Endothelial cell of umbilical vein (primary cell): ENCODE results near the gene LSM14B. TPM values are rescaled to one million over a fixed set of nuclear protein-coding genes. Genes with fewer than 3 reads are reported as not detected.

Experiments
- BruUV-seq: library from RNA; stranded (reverse); fragments of 400-500 nt; replicated peaks from 2 replicates; lab custom pipeline; 2021; lab: Mats Ljungman, UMichigan
- CTCF ChIA-PET: fragments of 300-600, 350-600 bp; sonication (Branson Sonifier 250); formaldehyde crosslinking; loops from one replicate; lab custom pipeline; 2021; ENCODE audit warnings: antibody characterized with exemption, inconsistent platforms; lab: Charles Lee
- POLR2A ChIA-PET: fragments of 300-600, 350-600 bp; sonication (Branson Sonifier 250); formaldehyde crosslinking; loops from one replicate; lab custom pipeline; 2021; ENCODE audit warnings: antibody characterized with exemption, inconsistent platforms; lab: Charles Lee
- DNase-seq: peaks from one replicate; pipeline ENCODE4 v3.0.0-alpha.2; 2011; ENCODE audit warnings: low read depth, low spot score
- FAIRE-seq: peaks from 2 replicates; lab custom pipeline; 2011; peaks lifted over from hg19 to GRCh38; lab: Jason Lieb, UNC
- H2AFZ ChIP-seq: 2 replicates; pipeline ENCODE4 v1.6.0; 2012; ENCODE audit warnings: low read depth, low read length, control low read depth, inconsistent platforms
- H3K27ac ChIP-seq: 2 replicates; pipeline ENCODE4 v1.5.1; 2011; ENCODE audit warnings: low read depth, mild to moderate bottlenecking, control low read depth, low read length, moderate library complexity; ENCODE audit not compliant: insufficient read depth
- H3K27me3 ChIP-seq, 2 experiments: 2 replicates each; pipeline versions ENCODE4 v1.6.0 to v1.6.1; 2011; ENCODE audit warnings: low read length in 2 of 2, mixed read lengths in 1 of 2; ENCODE audit not compliant: control insufficient read depth in 2 of 2, insufficient read depth in 2 of 2
- H3K36me3 ChIP-seq, 2 experiments: 2 replicates in 1 of 2; 3 replicates in 1 of 2; pipeline ENCODE4 v1.5.1; 2011; ENCODE audit warnings: low read length in 2 of 2, mild to moderate bottlenecking in 1 of 2, moderate library complexity in 1 of 2; ENCODE audit not compliant: control insufficient read depth in 2 of 2, insufficient read depth in 2 of 2; ENCODE audit errors: extremely low read depth in 1 of 2
- H3K4me1 ChIP-seq: 3 replicates; pipeline ENCODE4 v1.5.1; 2011; ENCODE audit warnings: mild to moderate bottlenecking, low read length; ENCODE audit not compliant: control insufficient read depth, insufficient read depth; ENCODE audit errors: extremely low read depth
- H3K4me2 ChIP-seq: 2 replicates; pipeline ENCODE4 v1.6.1; 2011; ENCODE audit warnings: low read length, control low read depth, mixed read lengths; ENCODE audit not compliant: insufficient read depth
- H3K4me3 ChIP-seq, 3 experiments: fragments of 200-600 bp in 1 of 3; sonication (generic), shearing (Covaris generic) in 1 of 3; replicated peaks in 1 of 3; 2 replicates each; pipeline ENCODE4 v1.5.1; 2011 to 2016; ENCODE audit warnings: control low read depth in 3 of 3, low read length in 3 of 3, mild to moderate bottlenecking in 2 of 3, inconsistent platforms in 1 of 3, low read depth in 1 of 3, moderate library complexity in 1 of 3; ENCODE audit not compliant: insufficient read depth in 1 of 3
- H3K79me2 ChIP-seq: 2 replicates; pipeline ENCODE4 v1.6.0; 2012; ENCODE audit warnings: low read length, inconsistent platforms; ENCODE audit not compliant: control insufficient read depth, insufficient read depth
- H3K9ac ChIP-seq: replicated peaks from 2 replicates; pipeline ENCODE3; 2011; ENCODE audit warnings: low read length, control low read depth; ENCODE audit not compliant: insufficient read depth; ENCODE audit errors: extremely low read depth
- H3K9me1 ChIP-seq: replicated peaks from 3 replicates; pipeline ENCODE4 v1.6.0; 2011; ENCODE audit warnings: mild to moderate bottlenecking, low read length; ENCODE audit not compliant: control insufficient read depth, insufficient read depth; ENCODE audit errors: extremely low read depth
- H3K9me3 ChIP-seq: replicated peaks from 2 replicates; pipeline ENCODE4 v1.5.1; 2012; ENCODE audit warnings: low read length, inconsistent platforms; ENCODE audit not compliant: control insufficient read depth, insufficient read depth
- H4K20me1 ChIP-seq: replicated peaks from 2 replicates; pipeline ENCODE3; 2011; ENCODE audit warnings: mild to moderate bottlenecking, low read length; ENCODE audit not compliant: control insufficient read depth, insufficient read depth; ENCODE audit errors: extremely low read depth
- CTCF ChIP-seq, 2 donors: IDR thresholded peaks; 1 replicate in 1 of 2; 2 replicates in 1 of 2; pipeline ENCODE4 v1.5.1; 2011; ENCODE audit warnings: low read length in 2 of 2, mild to moderate bottlenecking in 2 of 2, moderate library complexity in 2 of 2, control low read depth in 1 of 2, inconsistent platforms in 1 of 2, low read depth in 1 of 2; ENCODE audit not compliant: insufficient read depth in 1 of 2; ENCODE audit errors: extremely low read depth in 1 of 2
- EZH2 ChIP-seq: IDR thresholded peaks from 2 replicates; pipeline ENCODE4 v1.6.1; 2012; ENCODE audit warnings: borderline replicate concordance, low read depth, mild to moderate bottlenecking, moderate library complexity, low read length, inconsistent platforms; ENCODE audit not compliant: severe bottlenecking
- FOS ChIP-seq: IDR thresholded peaks from 2 replicates; pipeline ENCODE4 v1.6.1; 2011; ENCODE audit warnings: mild to moderate bottlenecking, low read length, moderate library complexity, borderline replicate concordance; ENCODE audit not compliant: insufficient read depth
- JUN ChIP-seq: IDR thresholded peaks from 2 replicates; pipeline ENCODE4 v1.6.1; 2011; ENCODE audit warnings: borderline replicate concordance, low read depth; ENCODE audit not compliant: insufficient read length, insufficient read depth
- dilution Hi-C: fragments of 300-500 bp; cut with MboI; formaldehyde crosslinking; loops from one replicate; pipeline ENCODE4 v1.15.0; 2019; ENCODE audit warnings: low sequenced_read_pairs; ENCODE audit not compliant: extremely low pct_ligation_motif_present
- intact Hi-C: fragments of 100-400 bp; cut with micrococcal nuclease; formaldehyde crosslinking; loops from one replicate; pipeline ENCODE4 v1.10.0; 2022
- polyA plus RNA-seq, 4 experiments: library from polyadenylated mRNA; depleted of rRNA in 3 of 4; stranded (reverse) in 3 of 4; unstranded in 1 of 4; fragments of >200 nt; gene quantifications; 2 replicates each; pipeline versions ENCODE4 v1.2.1 to v1.2.3, GENCODE V29; 2011 to 2012; ENCODE audit warnings: missing spikeins in 1 of 4
- total RNA-seq: library from RNA; stranded (reverse); gene quantifications from 2 replicates; pipeline ENCODE4 v1.2.3, GENCODE V29; 2021

Gene LSM14B
- total and polyA plus RNA-seq, 2 donors (not counting 3 experiments of a cell fraction or from before 2014, with no cell fraction given): 32.5 to 34.0 TPM

GRCh38 chr20:62128502-62128901 lies 6.2 kb downstream of the LSM14B start:
- peaks cover 11% of the 10 kb centered on the region for H3K79me2 ChIP-seq
- H3K4me3 ChIP-seq: no peak overlapping the region
- no peak overlapping the region for H2AFZ ChIP-seq
- no peak for DNase-seq
- H3K9ac ChIP-seq: no peak overlapping the region
- no peak overlapping the region for H3K27ac ChIP-seq
- peaks cover 6% of the 10 kb centered on the region for H3K4me1 ChIP-seq
- no peak for FAIRE-seq
- TF ChIP-seq CTCF (IDR thresholded peaks at IDR 0.05; ENCODE audit: extremely low read depth in 1 of 2, insufficient read depth in 1 of 2, low read depth in 1 of 2, low read length in 2 of 2): no peak
- no peak for TF ChIP-seq FOS
- no peak for TF ChIP-seq EZH2
- dilution Hi-C loops: no loop called here
- no peak overlapping the region for H3K4me2 ChIP-seq
- ChIA-PET CTCF (no interaction called here), POLR2A (no interaction called here)
- no peaks in the 10 kb centered on the region for H3K9me1 ChIP-seq
- H3K9me3 ChIP-seq: no peaks in the 10 kb centered on the region
- BruUV-seq: no TSS peak
- H4K20me1 ChIP-seq: no peaks in the 10 kb centered on the region
- intact Hi-C loops: no loop called here
- H3K36me3 ChIP-seq: peaks cover 9 to 58% of the 10 kb centered on the region in 2 experiments
- no peaks in the 10 kb centered on the region for H3K27me3 ChIP-seq

DNA sequence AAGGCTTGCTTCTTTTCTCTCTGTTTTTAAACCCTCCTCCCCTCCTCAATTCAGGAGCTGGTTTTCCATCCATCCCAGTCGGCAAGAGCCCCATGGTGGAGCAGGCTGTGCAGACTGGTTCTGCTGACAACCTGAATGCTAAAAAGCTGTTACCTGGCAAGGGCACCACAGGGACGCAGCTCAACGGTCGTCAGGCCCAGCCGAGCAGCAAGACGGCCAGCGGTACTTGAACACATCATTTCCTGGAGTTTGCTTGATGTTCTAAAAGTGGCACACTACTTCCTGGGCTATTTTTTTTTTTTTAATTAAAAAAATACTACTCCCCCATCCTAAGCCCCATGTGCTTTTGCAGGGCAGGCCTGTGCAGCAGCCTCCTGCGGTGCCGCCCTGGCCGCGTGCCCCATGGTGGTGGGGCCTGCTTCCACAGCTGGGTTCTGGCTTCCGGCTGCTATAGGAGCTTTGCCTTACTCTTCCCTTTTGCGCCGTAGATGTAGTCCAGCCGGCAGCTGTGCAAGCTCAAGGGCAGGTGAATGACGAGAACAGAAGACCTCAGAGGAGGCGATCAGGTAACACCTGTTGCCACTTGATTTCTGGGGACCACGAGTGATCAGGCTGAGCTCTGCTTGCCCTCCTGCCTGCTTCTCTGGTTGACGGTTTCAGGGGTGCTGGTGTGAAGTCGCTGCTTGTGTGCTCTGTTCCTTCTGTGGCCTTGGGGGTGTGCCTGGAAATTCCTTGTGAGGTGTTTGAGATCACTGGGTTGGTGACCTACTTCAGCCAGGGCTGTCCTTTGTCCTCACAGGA lies 7.7 kb downstream of the LSM14B start:
- no peak overlapping the region for H3K4me3 ChIP-seq
- H3K9me3 ChIP-seq: no peaks in the 10 kb centered on the region
- no peaks in the 10 kb centered on the region for H4K20me1 ChIP-seq
- POLR2A ChIA-PET: no interaction called here
- H3K9ac ChIP-seq: no peak overlapping the region
- intact Hi-C loops: no loop called here
- DNase-seq (no peak), FAIRE-seq (no peak)
- H3K27me3 ChIP-seq: no peaks in the 10 kb centered on the region
- peaks cover 12 to 61% of the 10 kb centered on the region in 2 experiments for H3K36me3 ChIP-seq
- CTCF ChIA-PET: interaction anchor here (1.0 to 1.3 kb wide), 2 partner anchors 13 to 119 kb away, joined by 4 read pairs; no protein-coding TSS in a partner anchor
- no peaks in the 10 kb centered on the region for H3K9me1 ChIP-seq
- H3K79me2 ChIP-seq: no peaks in the 10 kb centered on the region
- TF ChIP-seq EZH2 (no peak), CTCF (IDR thresholded peaks at IDR 0.05; ENCODE audit: extremely low read depth in 1 of 2, insufficient read depth in 1 of 2, low read depth in 1 of 2, low read length in 2 of 2) (no peak), JUN (no peak)
- H3K27ac ChIP-seq: no peak overlapping the region
- no peak overlapping the region for H2AFZ ChIP-seq
- no peaks in the 10 kb centered on the region for H3K4me1 ChIP-seq
- no TSS peak for BruUV-seq
- dilution Hi-C loops: no loop called here
- no peak overlapping the region for H3K4me2 ChIP-seq
